UCSD-AML1 (cell line): Measurements from ENCODE around the gene SUCLG2.

Source experiments
- DNase-seq: peaks from one replicate; lab custom pipeline; 2025; ENCODE audit not compliant: unreplicated experiment; lab: John Stamatoyannopoulos, UW

SUCLG2 gene

GRCh38 chr3:67461667-67462142, 192.7 kb downstream of the SUCLG2 start:
- no peak for DNase-seq

DNA sequence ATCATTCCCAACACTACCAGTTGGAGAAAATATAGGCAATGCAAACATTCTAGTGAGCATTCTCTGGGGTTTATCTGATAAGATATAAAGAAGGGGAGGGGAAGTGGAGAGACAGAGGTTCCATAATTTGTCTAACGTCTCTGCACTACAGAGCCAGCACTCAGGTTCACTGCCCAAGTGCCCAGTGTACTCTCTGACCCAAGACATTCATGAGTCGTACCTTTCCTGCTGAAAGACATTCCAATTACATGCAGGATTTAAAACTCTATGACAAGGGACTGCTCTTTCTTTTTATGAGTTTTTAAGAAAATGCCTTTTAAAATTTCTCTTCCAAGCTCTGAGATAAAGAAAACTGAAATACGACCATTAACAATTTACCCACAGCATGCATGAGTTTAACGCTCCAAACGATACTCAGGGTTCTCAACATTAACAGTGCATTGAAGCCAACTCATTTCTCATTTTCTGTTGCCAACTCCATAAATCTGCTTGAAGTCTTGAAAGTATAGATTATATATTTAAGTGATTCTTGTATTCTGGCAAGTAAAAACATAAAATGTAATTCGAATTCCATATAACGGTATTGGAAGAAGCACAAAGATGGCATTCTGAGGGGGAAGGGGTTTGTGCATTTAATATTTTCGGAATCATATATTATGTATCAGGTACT, 193.4 kb downstream of the SUCLG2 start:
- DNase-seq: no peak

DNA sequence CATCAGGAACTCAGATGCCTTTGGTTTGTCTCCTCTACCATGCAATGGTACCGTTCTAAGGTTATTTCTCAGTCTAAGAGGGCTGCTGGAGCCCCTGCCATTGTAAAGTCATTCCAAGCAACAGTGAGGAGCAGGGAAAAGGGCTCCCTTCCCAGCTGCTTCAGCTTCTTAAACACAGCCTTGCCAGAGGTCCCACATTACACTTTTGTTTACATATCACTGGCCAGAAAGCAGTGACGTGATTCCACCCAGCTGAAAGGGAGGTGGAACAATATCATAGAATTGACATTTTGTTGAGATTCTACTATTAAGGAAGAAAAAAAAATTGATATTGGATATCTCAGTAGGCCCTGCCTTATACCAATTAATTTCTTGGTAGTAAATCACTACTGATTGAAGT, 194.6 kb downstream of the SUCLG2 start:
- no peak for DNase-seq

- no peak for DNase-seq
These were observed 195.4 kb downstream of the SUCLG2 start for GRCh38 chr3:67458896-67459530.

DNA sequence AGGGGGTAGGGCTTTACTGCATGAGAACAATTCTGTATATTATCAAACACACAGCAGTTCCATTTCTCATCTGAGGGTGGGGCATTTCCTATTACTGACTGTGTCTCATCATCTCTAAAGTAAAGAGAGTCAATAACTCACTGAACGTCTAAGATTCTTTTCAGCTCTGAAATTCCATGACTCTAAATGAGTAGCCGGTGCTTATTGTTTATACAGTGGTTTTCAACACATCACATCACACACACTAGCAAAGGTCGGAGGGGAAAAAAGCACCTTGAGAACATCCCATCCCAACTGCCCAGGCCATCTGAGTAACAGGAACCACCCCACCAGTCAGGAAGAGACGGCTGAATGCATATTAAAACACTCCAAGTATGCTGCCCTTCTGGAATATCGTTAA, 196.0 kb downstream of the SUCLG2 start:
- no peak for DNase-seq

DNA sequence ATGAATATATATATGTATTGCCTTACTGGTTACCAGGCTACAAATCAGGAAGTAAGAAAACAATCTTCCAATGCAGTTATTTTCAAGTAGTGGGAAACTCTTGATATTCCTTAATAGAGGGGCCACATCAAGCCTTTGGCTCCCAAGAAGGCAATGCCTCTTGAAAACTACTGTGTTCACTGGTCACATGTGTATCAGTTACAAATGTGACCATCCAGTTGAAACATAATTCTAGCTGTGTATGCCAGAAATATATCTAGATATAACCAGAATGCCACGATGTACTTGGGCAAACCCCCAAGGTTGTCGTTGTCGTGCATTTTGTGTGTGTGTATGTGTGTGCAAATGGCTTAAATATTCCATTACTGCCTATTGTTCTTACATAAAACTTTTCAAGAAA, 200.8 kb downstream of the SUCLG2 start:
- DNase-seq: no peak

- no peak for DNase-seq
These were observed 204.3 kb downstream of the SUCLG2 start for GRCh38 chr3:67450153-67450552.

GRCh38 chr3:67447393-67447792, 207.0 kb downstream of the SUCLG2 start:
- no peak for DNase-seq

DNA sequence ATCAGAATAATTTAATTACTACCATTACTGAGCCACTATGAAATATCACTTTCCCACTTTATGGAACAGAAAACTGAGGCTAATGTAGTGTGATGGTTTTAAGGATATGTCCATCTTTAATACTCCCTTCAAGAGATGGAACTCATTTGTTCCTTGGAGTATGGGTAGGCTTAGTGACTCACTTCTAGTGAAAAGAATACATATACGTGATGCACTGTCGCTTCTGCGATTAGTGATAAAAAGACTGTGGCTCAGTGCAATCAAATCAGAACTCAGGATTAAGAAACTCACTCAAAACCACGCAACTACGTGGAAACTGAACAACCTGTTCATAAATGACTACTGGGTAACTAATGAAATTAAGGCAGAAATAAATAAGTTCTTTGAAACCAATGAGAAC, 216.6 kb downstream of the SUCLG2 start:
- no peak for DNase-seq

GRCh38 chr3:67437090-67437489, 217.3 kb downstream of the SUCLG2 start:
- no peak for DNase-seq

DNA sequence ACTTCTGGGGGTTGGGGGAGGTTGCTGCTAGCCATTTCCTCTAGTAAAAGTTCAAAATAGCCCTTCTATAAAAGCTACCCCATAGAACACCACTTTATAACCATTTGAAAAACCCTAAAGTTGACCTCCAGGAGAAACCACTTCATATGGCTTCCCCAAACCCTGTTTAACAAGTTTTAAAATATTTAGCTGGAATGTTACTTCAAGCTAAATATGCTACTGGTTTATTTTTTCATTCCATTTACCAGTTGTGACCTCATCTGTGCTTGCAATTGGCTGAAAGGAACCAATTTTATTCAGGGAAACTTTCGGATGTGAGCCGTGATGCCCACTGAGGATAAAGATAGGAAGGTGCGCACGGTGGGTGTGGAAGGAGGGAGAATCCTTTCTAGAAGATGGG, 221.3 kb downstream of the SUCLG2 start:
- no peak for DNase-seq

DNA sequence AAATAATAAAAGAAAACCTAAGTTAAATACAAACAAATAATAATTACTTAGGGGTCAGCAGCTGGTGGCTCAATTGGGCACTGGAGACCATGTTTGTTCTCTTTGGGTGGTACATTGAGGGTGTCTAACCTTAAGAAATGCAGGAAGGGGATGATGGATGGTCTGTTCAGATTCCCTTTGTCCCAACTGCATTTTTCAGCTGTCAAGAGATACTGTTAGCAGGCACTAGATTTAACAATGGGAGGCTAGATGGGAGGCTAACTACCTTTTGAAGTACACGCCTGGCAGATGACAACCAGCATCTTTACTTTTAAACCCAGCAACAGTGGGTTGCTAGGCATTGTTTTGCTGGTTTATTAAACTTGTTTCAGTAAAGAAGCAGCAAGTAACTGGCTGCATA, 222.5 kb downstream of the SUCLG2 start:
- no peak for DNase-seq

DNA sequence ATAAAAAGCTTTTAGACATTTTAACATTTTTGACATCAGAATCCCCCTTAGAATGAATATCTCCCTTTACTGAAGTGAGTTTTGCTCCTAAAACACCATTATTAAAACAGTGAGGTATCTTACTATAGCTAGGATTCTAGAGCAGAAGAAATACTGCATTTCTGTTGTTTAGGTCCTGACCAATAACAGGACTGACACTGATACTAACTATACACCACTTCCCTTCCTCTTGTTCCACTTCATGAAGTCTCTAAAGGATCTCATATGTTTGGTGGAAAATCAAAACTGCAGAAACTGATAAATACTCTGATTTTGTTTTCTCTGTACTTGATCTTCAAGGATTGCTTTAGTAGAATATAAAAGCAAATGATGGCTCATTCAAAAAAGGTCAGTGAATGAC, 230.7 kb downstream of the SUCLG2 start:
- no peak for DNase-seq

DNA sequence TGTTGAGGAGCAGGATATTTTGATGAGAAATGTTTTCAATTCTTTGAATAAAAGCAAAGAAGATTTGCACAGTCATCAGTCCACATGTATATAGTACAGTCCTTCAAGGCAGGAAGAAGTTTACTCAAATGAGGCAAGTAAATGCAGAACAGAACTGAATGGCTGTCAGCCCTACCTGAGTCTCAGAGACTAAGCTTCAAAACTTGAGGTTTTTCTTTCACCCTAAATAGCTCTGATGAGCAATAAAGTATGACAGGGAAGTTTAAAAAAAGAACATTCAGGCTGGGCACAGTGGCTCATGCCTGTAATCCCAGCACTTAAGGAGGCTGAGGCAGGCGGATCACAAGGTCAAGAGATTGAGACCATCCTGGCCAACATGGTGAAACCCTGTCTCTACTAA, 232.5 kb downstream of the SUCLG2 start:
- DNase-seq: no peak

DNA sequence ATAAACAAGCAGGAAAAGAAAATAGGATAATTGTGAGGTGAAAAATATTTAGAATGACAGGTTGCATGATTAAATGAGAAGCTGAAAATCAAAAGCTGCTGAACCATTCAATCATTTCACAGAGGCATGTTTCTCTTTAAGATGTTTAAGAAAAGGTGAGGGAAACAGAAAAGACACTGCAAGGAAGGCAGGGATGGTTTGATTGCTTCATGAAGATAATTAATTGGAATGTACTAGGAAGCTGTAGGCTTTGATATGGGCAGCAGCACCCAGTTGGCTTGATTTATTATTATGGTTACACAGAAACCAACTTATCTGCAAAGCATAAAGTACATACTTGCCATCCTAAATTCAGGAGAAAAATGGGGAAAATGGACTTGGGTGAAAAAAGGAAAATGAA, 234.6 kb downstream of the SUCLG2 start:
- DNase-seq: no peak

- no peak for DNase-seq
These were observed 235.2 kb downstream of the SUCLG2 start for GRCh38 chr3:67419218-67419529.

- DNase-seq: no peak
These were observed 235.8 kb downstream of the SUCLG2 start for GRCh38 chr3:67418426-67419217.

GRCh38 chr3:67416703-67417102, 237.7 kb downstream of the SUCLG2 start:
- no peak for DNase-seq

DNA sequence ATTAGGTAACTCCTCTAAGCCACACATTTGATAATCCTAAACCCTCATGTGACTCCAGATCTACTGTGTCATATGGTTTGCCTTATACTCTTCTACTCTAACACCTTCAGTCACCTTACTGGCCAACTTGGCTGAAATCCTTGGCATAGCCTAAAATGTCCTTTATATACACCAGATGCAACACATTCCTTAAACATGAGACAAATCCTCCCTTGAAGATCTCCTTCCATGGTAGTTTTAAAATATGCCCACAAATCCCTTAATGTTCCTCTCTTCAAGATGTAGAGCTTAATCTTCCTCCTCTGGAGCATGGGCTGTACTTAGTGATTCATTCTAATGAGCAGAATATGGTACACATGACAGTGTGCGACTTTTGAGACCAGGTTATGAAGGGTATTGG, 238.9 kb downstream of the SUCLG2 start:
- DNase-seq: no peak

DNA sequence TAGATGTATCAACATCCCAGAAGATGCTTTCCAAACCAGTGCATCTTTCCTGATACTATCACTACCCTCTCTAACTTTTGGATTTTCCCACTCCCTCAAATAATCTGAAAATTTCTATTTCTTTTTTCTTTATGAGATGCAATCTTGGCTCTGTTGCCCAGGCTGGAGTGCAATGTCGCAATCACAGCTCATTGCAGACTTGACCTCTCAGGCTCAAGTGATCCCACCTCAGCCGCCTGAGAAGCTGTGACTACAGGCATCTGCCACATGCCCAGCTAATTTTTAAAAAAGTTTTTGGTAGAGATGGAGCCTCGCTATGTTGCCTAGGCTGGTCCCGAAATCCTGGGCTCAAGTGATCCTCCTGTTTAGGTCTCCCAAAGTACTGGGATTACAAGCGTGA, 239.7 kb downstream of the SUCLG2 start:
- no peak for DNase-seq

DNA sequence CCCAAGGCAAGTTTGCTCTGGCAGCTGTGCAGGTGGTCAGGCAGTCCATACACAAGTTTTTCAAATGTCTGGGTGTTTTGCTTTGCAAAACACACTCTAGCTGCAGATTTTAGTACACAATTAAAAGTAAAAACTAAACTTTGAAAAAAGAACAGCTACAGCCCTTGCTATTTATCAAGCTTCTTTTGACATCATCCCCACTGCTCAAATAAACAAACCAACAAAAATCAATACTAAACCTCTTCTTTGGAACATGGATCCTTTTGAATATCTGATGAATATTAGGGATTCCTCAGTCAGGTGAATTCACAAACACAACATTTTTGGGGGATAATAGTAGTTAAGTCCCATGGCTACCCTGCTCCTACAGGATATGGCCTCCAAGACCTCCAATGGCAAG, 249.2 kb downstream of the SUCLG2 start:
- DNase-seq: no peak

- DNase-seq: no peak
These were observed 251.5 kb downstream of the SUCLG2 start for GRCh38 chr3:67402873-67403272.
